GM12878 (cell line): ENCODE measurements around the gene ERC1. TPM values are rescaled to one million over a fixed set of nuclear protein-coding genes. Genes with fewer than 3 reads are reported as not detected.

Source experiments
- ATAC-seq: fragments of 200-7000 bp; cut with Tn5 transposase; 3 replicates; pipeline ENCODE4 v1.9.1; 2020; ENCODE audit warnings: mild to moderate bottlenecking, moderate library complexity
- BruUV-seq: library from RNA; stranded (reverse); fragments of 400-500 nt; replicated peaks from 2 replicates; lab custom pipeline; 2021; lab: Mats Ljungman, UMichigan
- CTCF ChIA-PET: fragments of 300-600 bp; sonication (Branson Sonifier 250); formaldehyde crosslinking; extraction: SDS; loops from one replicate; lab custom pipeline; 2021; ENCODE audit warnings: inconsistent platforms; lab: Yijun Ruan, JAX
- POLR2A ChIA-PET: fragments of 350-600 bp; formaldehyde crosslinking; extraction: SDS; loops from one replicate; lab custom pipeline; 2021; ENCODE audit warnings: inconsistent platforms; lab: Charles Lee
- RAD21 ChIA-PET: fragments of 300-600 bp; sonication (Branson Sonifier 250); formaldehyde crosslinking; loops from one replicate; lab custom pipeline; 2023; ENCODE audit warnings: antibody characterized with exemption; ENCODE audit not compliant: unreplicated experiment; lab: Charles Lee
- SMC1A ChIA-PET: fragments of 300-600 bp; sonication (Branson Sonifier 250); formaldehyde crosslinking; loops from one replicate; lab custom pipeline; 2023; ENCODE audit not compliant: unreplicated experiment, uncharacterized antibody; lab: Charles Lee
- DNase-seq: peaks from one replicate; pipeline ENCODE4 v3.0.0-alpha.2; 2011; ENCODE audit warnings: low read depth, low spot score
- FAIRE-seq: peaks from 3 replicates; lab custom pipeline; 2011; peaks lifted over from hg19 to GRCh38; lab: Jason Lieb, UNC
- H2AFZ ChIP-seq: 2 replicates; pipeline ENCODE4 v1.6.0; 2011; ENCODE audit warnings: low read depth, low read length, control low read depth; ENCODE audit not compliant: control insufficient read depth
- H3K27ac ChIP-seq: 2 replicates; pipeline ENCODE4 v1.5.1; 2011; ENCODE audit warnings: control low read depth; ENCODE audit not compliant: control insufficient read depth, insufficient read depth
- H3K27me3 ChIP-seq, 2 experiments: replicated peaks in 1 of 2; 2 replicates each; pipeline versions ENCODE4 v1.6.0 to v1.6.1; 2011; ENCODE audit warnings: low read length in 1 of 2; ENCODE audit not compliant: control insufficient read depth in 2 of 2, insufficient read depth in 2 of 2
- H3K36me3 ChIP-seq, 2 experiments: 2 replicates each; pipeline ENCODE4 v1.5.1; 2011; ENCODE audit warnings: low read length in 1 of 2; ENCODE audit not compliant: control insufficient read depth in 2 of 2, insufficient read depth in 2 of 2
- H3K4me1 ChIP-seq: 2 replicates; pipeline ENCODE4 v1.6.1; 2011; ENCODE audit warnings: mild to moderate bottlenecking, low read length, moderate library complexity, mixed read lengths; ENCODE audit not compliant: control insufficient read depth, insufficient read depth
- H3K4me2 ChIP-seq: 2 replicates; pipeline ENCODE4 v1.6.0; 2011; ENCODE audit warnings: control low read depth; ENCODE audit not compliant: control insufficient read depth, insufficient read depth
- H3K4me3 ChIP-seq: fragments of 200-600 bp; sonication (generic); 2 replicates; pipeline ENCODE4 v1.5.1; 2016
- H3K79me2 ChIP-seq: 2 replicates; pipeline ENCODE4 v1.6.0; 2011; ENCODE audit warnings: low read length; ENCODE audit not compliant: control insufficient read depth, insufficient read depth
- H3K9ac ChIP-seq: 2 replicates; pipeline ENCODE4 v1.8.0; 2011; ENCODE audit warnings: low read length, control low read depth, mixed read lengths; ENCODE audit not compliant: control insufficient read depth, insufficient read depth
- H3K9me3 ChIP-seq: replicated peaks from 3 replicates; pipeline ENCODE4 v1.5.1; 2011; ENCODE audit warnings: mild to moderate bottlenecking, low read length; ENCODE audit not compliant: control insufficient read depth, insufficient read depth
- H4K20me1 ChIP-seq: 2 replicates; pipeline ENCODE4 v1.6.0; 2011; ENCODE audit not compliant: control insufficient read depth, insufficient read depth
- CBFB ChIP-seq: IDR thresholded peaks from 2 replicates; pipeline ENCODE4 v1.6.1; 2016; ENCODE audit warnings: antibody characterized with exemption, low read depth
- IRF4 ChIP-seq: IDR thresholded peaks from 2 replicates; pipeline ENCODE4 v1.6.1; 2011; ENCODE audit warnings: low read depth, low read length
- SP1 ChIP-seq: IDR thresholded peaks from one replicate; pipeline ENCODE4 v1.6.1; 2011; ENCODE audit warnings: low read depth, low read length
- YY1 ChIP-seq: IDR thresholded peaks from 2 replicates; pipeline ENCODE4 v1.6.1; 2011; ENCODE audit warnings: low read depth, mild to moderate bottlenecking, low read length
- ZNF622 ChIP-seq: fragments of 450-650 bp; IDR thresholded peaks from 2 replicates; pipeline ENCODE4 v1.6.1; 2017; ENCODE audit warnings: mild to moderate bottlenecking, inconsistent platforms
- WGBS: methylation state at CpG from one replicate; pipeline ENCODE4 v1.1.6; 2016; ENCODE audit warnings: low lambda C conversion rate; ENCODE audit not compliant: insufficient replicate concordance, insufficient coverage; ENCODE audit errors: missing lambda C conversion rate; 5-methylcytosine and 5-hydroxymethylcytosine counted together
- in situ Hi-C: fragments of 300-500 bp; cut with MboI; formaldehyde crosslinking; loops from 9 replicates; pipeline ENCODE4 v1.14.3; 2018; ENCODE audit warnings: mixed read lengths
- intact Hi-C: fragments of 100-400 bp; cut with micrococcal nuclease; formaldehyde crosslinking; loops from one replicate; pipeline ENCODE4 v1.14.2; 2022; ENCODE audit not compliant: unreplicated experiment
- polyA plus RNA-seq, 11 experiments: library from polyadenylated mRNA; depleted of rRNA in 4 of 11; unstranded in 6 of 11; stranded (reverse) in 5 of 11; fragments of >200 nt; fragmentation: Nextera tagmentation in 4 of 11; fragmentation: Illumina TruSeq in 1 of 11; extraction: Ambion mirVana in 4 of 11; extraction: Trizol in 1 of 11; gene quantifications; 1 replicate in 1 of 11; 2 replicates in 10 of 11; pipeline versions ENCODE4 v1.2.1 to v1.2.3, GENCODE V29; 2011 to 2016; ENCODE audit warnings: inconsistent platforms in 2 of 11, missing spikeins in 2 of 11, low read depth in 1 of 11
- total RNA-seq, 4 experiments: library from RNA; depleted of rRNA in 3 of 4; stranded (reverse); fragments of >200 nt in 3 of 4; fragmentation: Illumina TruSeq in 1 of 4; extraction: Trizol in 1 of 4; gene quantifications; 2 replicates each; pipeline versions ENCODE4 v1.2.1 to v1.2.3, GENCODE V29; 2013 to 2021
- TF ChIP-seq, protein P1 (sequence below): fragments of 450-650 bp; IDR thresholded peaks from 2 replicates; pipeline ENCODE4 v1.6.1; 2017; ENCODE audit warnings: mild to moderate bottlenecking
- TF ChIP-seq, protein P2 (sequence below): fragments of 450-650 bp; IDR thresholded peaks from 2 replicates; pipeline ENCODE4 v1.6.1; 2017; ENCODE audit warnings: mild to moderate bottlenecking, moderate library complexity

The ERC1 gene
- total and polyA plus RNA-seq, 10 of the 15 experiments (the other 5 are each of a cell fraction or from before 2014, with no cell fraction given): 0.75 to 8.0 (median 5.0) TPM

DNA sequence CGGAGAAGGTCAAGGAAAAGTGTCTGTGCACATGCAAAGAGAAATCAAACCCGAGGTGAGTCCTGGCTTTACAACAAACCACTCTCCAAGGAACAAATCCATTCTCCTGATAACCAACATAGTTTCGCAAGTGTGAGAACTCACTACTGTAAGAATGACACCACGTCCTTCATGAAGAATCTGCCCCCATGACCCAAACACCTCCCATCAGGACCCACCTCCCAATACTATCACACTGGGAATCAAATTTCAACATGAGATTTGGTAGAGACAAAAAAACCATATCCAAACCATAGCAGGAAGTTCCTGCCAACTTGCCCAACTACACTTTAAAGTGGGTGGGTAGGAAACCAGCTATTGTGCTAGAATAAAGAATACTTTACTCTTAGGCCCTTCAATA lies 2.4 kb upstream of the ERC1 start:
- RAD21 ChIA-PET: no interaction called here
- no peaks in the 10 kb centered on the region for H3K9me3 ChIP-seq
- TF ChIP-seq ZNF622 (no peak), SP1 (no peak), IRF4 (no peak), YY1 (no peak), CBFB (no peak)
- TF ChIP-seq, protein P1, sequence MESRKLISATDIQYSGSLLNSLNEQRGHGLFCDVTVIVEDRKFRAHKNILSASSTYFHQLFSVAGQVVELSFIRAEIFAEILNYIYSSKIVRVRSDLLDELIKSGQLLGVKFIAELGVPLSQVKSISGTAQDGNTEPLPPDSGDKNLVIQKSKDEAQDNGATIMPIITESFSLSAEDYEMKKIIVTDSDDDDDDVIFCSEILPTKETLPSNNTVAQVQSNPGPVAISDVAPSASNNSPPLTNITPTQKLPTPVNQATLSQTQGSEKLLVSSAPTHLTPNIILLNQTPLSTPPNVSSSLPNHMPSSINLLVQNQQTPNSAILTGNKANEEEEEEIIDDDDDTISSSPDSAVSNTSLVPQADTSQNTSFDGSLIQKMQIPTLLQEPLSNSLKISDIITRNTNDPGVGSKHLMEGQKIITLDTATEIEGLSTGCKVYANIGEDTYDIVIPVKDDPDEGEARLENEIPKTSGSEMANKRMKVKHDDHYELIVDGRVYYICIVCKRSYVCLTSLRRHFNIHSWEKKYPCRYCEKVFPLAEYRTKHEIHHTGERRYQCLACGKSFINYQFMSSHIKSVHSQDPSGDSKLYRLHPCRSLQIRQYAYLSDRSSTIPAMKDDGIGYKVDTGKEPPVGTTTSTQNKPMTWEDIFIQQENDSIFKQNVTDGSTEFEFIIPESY: no peak
- TF ChIP-seq, protein P2, sequence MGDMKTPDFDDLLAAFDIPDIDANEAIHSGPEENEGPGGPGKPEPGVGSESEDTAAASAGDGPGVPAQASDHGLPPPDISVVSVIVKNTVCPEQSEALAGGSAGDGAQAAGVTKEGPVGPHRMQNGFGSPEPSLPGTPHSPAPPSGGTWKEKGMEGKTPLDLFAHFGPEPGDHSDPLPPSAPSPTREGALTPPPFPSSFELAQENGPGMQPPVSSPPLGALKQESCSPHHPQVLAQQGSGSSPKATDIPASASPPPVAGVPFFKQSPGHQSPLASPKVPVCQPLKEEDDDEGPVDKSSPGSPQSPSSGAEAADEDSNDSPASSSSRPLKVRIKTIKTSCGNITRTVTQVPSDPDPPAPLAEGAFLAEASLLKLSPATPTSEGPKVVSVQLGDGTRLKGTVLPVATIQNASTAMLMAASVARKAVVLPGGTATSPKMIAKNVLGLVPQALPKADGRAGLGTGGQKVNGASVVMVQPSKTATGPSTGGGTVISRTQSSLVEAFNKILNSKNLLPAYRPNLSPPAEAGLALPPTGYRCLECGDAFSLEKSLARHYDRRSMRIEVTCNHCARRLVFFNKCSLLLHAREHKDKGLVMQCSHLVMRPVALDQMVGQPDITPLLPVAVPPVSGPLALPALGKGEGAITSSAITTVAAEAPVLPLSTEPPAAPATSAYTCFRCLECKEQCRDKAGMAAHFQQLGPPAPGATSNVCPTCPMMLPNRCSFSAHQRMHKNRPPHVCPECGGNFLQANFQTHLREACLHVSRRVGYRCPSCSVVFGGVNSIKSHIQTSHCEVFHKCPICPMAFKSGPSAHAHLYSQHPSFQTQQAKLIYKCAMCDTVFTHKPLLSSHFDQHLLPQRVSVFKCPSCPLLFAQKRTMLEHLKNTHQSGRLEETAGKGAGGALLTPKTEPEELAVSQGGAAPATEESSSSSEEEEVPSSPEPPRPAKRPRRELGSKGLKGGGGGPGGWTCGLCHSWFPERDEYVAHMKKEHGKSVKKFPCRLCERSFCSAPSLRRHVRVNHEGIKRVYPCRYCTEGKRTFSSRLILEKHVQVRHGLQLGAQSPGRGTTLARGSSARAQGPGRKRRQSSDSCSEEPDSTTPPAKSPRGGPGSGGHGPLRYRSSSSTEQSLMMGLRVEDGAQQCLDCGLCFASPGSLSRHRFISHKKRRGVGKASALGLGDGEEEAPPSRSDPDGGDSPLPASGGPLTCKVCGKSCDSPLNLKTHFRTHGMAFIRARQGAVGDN: no peak
- H2AFZ ChIP-seq: no peak overlapping the region
- H3K9ac ChIP-seq: no peak overlapping the region
- CTCF ChIA-PET: interaction anchor here (1.0 to 1.9 kb wide), 2 partner anchors 104 to 413 kb away, joined by 3 to 4 read pairs; no protein-coding TSS in a partner anchor
- SMC1A ChIA-PET: interaction anchor here (0.7 kb wide), 1 partner anchor 127 kb away, joined by 3 read pairs; no protein-coding TSS in a partner anchor
- no peaks in the 10 kb centered on the region for H3K79me2 ChIP-seq
- no peak overlapping the region for H3K4me3 ChIP-seq
- no peak for DNase-seq
- no TSS peak for BruUV-seq
- H3K27ac ChIP-seq: no peak overlapping the region
- 66% methylated on average over 4 of the region's 4 CpGs for WGBS
- no peaks in the 10 kb centered on the region for H4K20me1 ChIP-seq
- intact Hi-C loops (no loop called here), in situ Hi-C loops (no loop called here)
- FAIRE-seq: no peak
- H3K4me2 ChIP-seq: no peak overlapping the region
- no peak for ATAC-seq
- H3K36me3 ChIP-seq: no peaks in the 10 kb centered on the region
- H3K4me1 ChIP-seq: no peaks in the 10 kb centered on the region; the same call in 1 of the 2 replicates
- POLR2A ChIA-PET: interaction anchor here (0.5 kb wide), 1 partner anchor 232 kb away, joined by 5 read pairs; no protein-coding TSS in a partner anchor
- H3K27me3 ChIP-seq: peaks cover 1 to 13% of the 10 kb centered on the region in 2 experiments; a peak in 1 of 4 replicates
